ENCODE data around the gene ADAMTS6. TPM values are rescaled to one million over a fixed set of nuclear protein-coding genes. Genes with fewer than 3 reads are reported as not detected.

Gene ADAMTS6
- total RNA-seq, 4 donors from 2014 or later: 0.80 to 13.2 (median 2.2) TPM

- H3K36me3 ChIP-seq: no peaks in the 10 kb centered on the region
- H3K4me3 ChIP-seq: peak overlapping the region; percentile 38 to 59 (median 48)
- H3K27me3 ChIP-seq: no peaks in the 10 kb centered on the region
- peak overlapping the region; percentile 12 to 84 (median 70) for H3K27ac ChIP-seq
- DNase-seq: no peak
- H3K4me1 ChIP-seq: peaks cover 0 to 26% (median 3%) of the 10 kb centered on the region in 4 donors
- no peaks in the 10 kb centered on the region for H3K9me3 ChIP-seq
- TF ChIP-seq POLR2A (IDR thresholded peaks at IDR 0.05) (no peak), CTCF (IDR thresholded peaks at IDR 0.05) (no peak)
Observed at GRCh38 chr5:65482736-65483545, 1.2 kb upstream of the ADAMTS6 start.

DNA sequence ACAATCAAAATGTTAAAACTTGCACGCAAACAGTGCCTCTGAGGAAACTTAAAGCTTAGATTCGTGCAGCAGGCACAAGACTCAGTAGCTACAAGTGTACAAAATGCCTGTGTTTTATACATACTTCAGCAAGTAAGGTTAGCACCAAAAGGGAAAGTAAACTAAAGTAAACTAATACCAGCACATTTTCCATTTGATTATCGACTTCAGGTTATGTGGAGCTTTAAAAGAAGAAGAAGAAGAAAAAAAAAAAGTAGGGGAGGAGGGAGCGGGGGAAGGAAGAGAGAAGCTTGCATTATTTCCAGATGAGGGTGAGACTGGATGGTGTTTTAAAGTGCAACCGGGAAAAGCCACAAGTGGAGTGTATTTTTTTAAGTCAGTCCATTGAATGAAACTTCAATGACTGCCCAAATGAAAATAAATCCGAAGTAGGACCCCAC is 596 bp upstream of the ADAMTS6 start:
- Histone ChIP-seq H3K27me3 (no peaks in the 10 kb centered on the region), H3K36me3 (no peaks in the 10 kb centered on the region), H3K4me3 (peak overlapping the region; percentile 38 to 59 (median 48)), H3K9me3 (no peaks in the 10 kb centered on the region), H3K27ac (peak overlapping the region; percentile 62 to 84 (median 70)), H3K4me1 (peaks cover 0 to 26% (median 3%) of the 10 kb centered on the region in 4 donors)
- TF ChIP-seq CTCF (IDR thresholded peaks at IDR 0.05) (no peak), POLR2A (IDR thresholded peaks at IDR 0.05) (no peak)
- no peak for DNase-seq

- DNase-seq: no peak
- peaks cover 0 to 26% (median 3%) of the 10 kb centered on the region in 4 donors for H3K4me1 ChIP-seq
- H3K9me3 ChIP-seq: no peaks in the 10 kb centered on the region
- H3K27me3 ChIP-seq: no peaks in the 10 kb centered on the region
- H3K27ac ChIP-seq: peak overlapping the region; percentile 62 to 84 (median 70)
- TF ChIP-seq POLR2A (IDR thresholded peaks at IDR 0.05) (no peak), CTCF (IDR thresholded peaks at IDR 0.05) (no peak)
- H3K4me3 ChIP-seq: peak overlapping the region; percentile 38 to 59 (median 48)
- no peaks in the 10 kb centered on the region for H3K36me3 ChIP-seq
Observed at GRCh38 chr5:65481171-65481581, 544 bp downstream of the ADAMTS6 start.

DNA sequence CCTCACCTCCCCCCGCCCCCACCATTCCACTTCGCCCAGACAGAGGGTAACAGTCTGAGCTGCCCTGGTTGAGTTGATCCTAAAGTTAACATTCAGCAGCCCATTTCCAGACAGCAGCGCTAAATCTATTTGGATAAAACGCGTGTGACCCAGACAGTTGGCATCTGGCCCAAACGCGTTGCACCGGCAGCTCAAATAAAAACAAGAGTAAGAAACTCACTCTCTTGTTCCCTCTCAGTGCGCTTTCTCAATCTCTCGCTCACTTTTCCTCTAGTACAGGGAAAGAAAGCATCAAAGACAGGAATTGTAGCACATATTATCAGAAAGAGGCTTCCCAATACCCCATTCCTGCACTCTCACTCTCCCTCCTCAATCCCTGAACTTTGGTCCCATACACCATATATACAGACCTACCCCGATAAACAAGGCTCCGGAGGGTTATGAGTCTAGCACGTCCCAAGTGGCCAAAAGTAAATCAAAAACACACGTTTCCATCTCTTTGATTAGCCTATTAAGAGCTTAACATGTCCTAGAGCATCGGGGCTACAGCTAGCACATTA is 1.3 kb downstream of the ADAMTS6 start:
- TF ChIP-seq CTCF (IDR thresholded peaks at IDR 0.05) (no peak), POLR2A (IDR thresholded peaks at IDR 0.05) (no peak)
- H3K36me3 ChIP-seq: no peaks in the 10 kb centered on the region
- H3K9me3 ChIP-seq: no peaks in the 10 kb centered on the region
- H3K4me1 ChIP-seq: peaks cover 0 to 26% (median 3%) of the 10 kb centered on the region in 4 donors
- H3K27me3 ChIP-seq: no peaks in the 10 kb centered on the region
- peak overlapping the region; percentile 32 to 59 (median 44) for H3K4me3 ChIP-seq
- peak; percentile 50 to 76 (median 60) for DNase-seq
- H3K27ac ChIP-seq: peak overlapping the region; percentile 48 to 84 (median 62)

- Histone ChIP-seq H3K27me3 (no peaks in the 10 kb centered on the region), H3K9me3 (no peaks in the 10 kb centered on the region), H3K4me3 (peak overlapping the region in 1 of 4 donors; percentile 59), H3K36me3 (no peaks in the 10 kb centered on the region), H3K27ac (no peak overlapping the region), H3K4me1 (peaks cover 0 to 26% (median 3%) of the 10 kb centered on the region in 4 donors)
- DNase-seq: no peak
- TF ChIP-seq POLR2A (IDR thresholded peaks at IDR 0.05): no peak
- no peak for TF ChIP-seq CTCF (IDR thresholded peaks at IDR 0.05)
Observed at GRCh38 chr5:65479527-65479926, 2.2 kb downstream of the ADAMTS6 start.

Measured in Peyer's patch (tissue), 4 donors.